Renal cortex interstitium (tissue), 11 donors: ENCODE data around the gene MAGEB1. TPM values are rescaled to one million over a fixed set of nuclear protein-coding genes. Genes with fewer than 3 reads are reported as not detected.

Source experiments
- DNase-seq, 11 donors: peaks; one replicate each; pipeline ENCODE4 v3.0.0-alpha.2; 2013; ENCODE audit warnings: low read depth in 9 of 11, low spot score in 4 of 11; ENCODE audit errors: extremely low read depth in 1 of 11
- polyA plus RNA-seq, 3 donors: library from polyadenylated mRNA; unstranded; fragments of 120-200 nt; gene quantifications; one replicate each; pipeline ENCODE4 v1.2.1, GENCODE V29; 2013; ENCODE audit not compliant: insufficient read length in 3 of 3

Gene MAGEB1
- polyA plus RNA-seq, 3 donors, result not detected

DNA sequence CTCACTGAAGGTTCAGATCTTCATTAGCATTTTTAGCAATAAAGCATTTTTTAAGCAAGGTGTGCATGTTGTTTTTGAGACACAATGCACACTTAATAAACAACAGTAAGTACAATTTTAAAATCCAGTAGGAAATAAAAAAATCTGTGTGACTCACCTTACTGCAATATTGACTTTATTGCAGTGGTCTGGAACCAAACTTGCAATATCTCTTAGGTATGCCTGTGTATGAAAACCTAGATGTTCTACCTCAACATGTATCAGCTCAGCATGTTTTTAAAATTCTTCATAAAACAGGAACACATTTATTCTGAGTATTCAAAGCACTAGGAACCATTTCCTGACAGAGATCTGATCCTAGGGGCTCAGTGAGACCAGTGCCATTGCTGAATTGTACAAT, 35.6 kb downstream of the MAGEB1 start:
- DNase-seq, result no peak

DNA sequence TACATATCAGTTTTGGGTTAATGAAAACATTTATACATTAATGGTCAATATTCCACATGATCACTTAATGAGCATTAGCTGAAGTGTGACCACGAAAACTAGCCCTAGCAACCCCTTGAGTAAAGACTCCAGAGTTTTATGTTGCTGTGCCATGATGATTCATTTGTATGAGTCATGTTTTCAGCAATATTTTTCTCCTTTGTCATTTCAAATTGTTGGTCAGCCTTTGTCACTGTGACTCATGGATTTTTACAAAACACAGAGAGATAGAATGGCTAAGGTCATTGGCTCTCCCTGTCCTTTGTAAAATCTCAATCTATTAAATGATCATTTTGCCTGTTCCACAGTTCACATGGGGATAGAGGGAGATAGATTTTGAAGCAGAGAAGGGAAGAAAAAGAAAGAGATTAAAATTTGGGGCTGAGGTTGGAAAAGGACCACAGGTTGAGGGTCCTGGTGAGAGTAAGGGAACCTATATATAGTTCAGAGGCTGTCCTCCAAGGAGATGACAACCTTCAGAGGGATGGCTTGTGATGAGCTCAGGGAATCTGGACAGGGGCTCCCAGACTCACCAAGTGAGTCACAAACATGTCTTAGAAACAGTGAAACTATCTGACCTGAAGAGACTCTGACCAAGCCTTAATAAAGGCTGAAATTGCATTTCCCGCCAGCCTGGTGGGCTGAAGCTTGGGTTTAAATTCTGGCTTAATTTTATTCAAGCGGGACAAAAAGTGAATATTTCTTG, 36.7 kb downstream of the MAGEB1 start:
- no peak for DNase-seq

DNA sequence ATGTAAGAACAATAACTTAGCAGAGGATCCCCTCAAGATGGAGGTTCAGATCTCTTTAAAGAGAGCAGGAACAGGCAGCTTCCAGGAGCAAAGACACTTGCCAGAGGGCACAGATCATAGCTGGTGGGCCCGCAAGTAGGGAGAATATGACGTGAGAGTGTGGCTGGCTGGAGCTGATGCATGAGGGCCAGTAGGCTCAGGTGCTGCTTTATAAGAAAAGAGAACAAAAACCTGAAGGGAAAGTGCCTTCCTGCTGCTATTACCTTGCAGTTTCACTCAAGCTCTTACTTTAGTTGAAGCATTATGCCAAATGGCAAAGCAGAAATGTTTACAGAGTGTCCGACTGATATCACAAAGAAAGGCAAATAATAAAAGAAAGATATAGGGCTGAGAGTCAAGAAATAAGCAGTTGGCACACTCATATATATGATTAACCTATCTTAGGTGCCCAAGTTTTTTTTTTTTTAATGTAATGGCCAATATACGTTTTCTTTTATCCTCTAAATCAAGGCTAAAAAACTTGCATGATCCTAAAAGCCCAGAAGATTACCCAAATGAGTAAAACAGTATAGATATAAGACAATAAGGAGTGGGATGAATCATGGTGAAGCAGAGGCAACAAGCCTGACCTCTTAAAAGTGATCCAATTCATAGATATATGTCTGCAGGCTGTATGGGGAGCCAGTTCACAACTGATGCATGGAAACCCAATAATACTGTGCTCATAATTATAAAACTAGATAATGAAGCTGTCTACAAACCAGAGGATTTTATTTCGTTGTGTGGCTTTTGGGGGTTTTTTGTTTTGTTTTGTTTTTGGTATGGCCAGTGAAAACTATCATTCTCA, 49.7 kb downstream of the MAGEB1 start:
- no peak for DNase-seq

GRCh38 chrX:30301208-30301607, 54.3 kb downstream of the MAGEB1 start:
- no peak for DNase-seq

Other genes starting within 250 kb of the MAGEB1 start
- not detected for gene MAGEB2, start 31.6 kb upstream of the MAGEB1 start, polyA plus RNA-seq
- not detected for gene MAGEB3, start 16.5 kb upstream of the MAGEB1 start, polyA plus RNA-seq
- gene MAGEB4, start 5.1 kb upstream of the MAGEB1 start, polyA plus RNA-seq, result not detected
- under 1 TPM in 2 of 3 donors, not detected in 1; 0.32 to 0.41 TPM for gene NR0B1, start 62.2 kb downstream of the MAGEB1 start, polyA plus RNA-seq